GM18505 (cell line): ENCODE measurements around the gene TDRD3.

Experiments used
- ATAC-seq: cut with Tn5 transposase; IDR thresholded peaks from one replicate; pipeline ENCODE4 v1.9.1; 2021; ENCODE audit not compliant: unreplicated experiment
- POLR2A ChIP-seq: IDR thresholded peaks from 4 replicates; pipeline ENCODE4 v1.6.1; 2011; ENCODE audit warnings: borderline replicate concordance; ENCODE audit not compliant: insufficient read depth, insufficient read length; ENCODE audit errors: extremely low read depth

TDRD3 gene

GRCh38 chr13:60520902-60521569 lies 124.0 kb downstream of the TDRD3 start:
- no peak for TF ChIP-seq POLR2A
- no peak for ATAC-seq

GRCh38 chr13:60538566-60538965 lies 141.5 kb downstream of the TDRD3 start:
- TF ChIP-seq POLR2A, result no peak
- ATAC-seq, result no peak

GRCh38 chr13:60540276-60540675 lies 143.3 kb downstream of the TDRD3 start:
- no peak for ATAC-seq
- TF ChIP-seq POLR2A, result no peak

- ATAC-seq, result no peak
- TF ChIP-seq POLR2A, result no peak
Observed at GRCh38 chr13:60562096-60562780, 165.2 kb downstream of the TDRD3 start.

- no peak for TF ChIP-seq POLR2A
- no peak for ATAC-seq
Observed at GRCh38 chr13:60571571-60571970, 174.6 kb downstream of the TDRD3 start.

GRCh38 chr13:60572003-60572798 lies 175.2 kb downstream of the TDRD3 start:
- ATAC-seq, result no peak
- TF ChIP-seq POLR2A, result no peak

GRCh38 chr13:60572855-60573254 lies 175.8 kb downstream of the TDRD3 start:
- TF ChIP-seq POLR2A, result no peak
- ATAC-seq, result no peak

- TF ChIP-seq POLR2A, result no peak
- no peak for ATAC-seq
Observed at GRCh38 chr13:60574735-60575134, 177.7 kb downstream of the TDRD3 start.

- ATAC-seq, result no peak
- no peak for TF ChIP-seq POLR2A
Observed at GRCh38 chr13:60575142-60575541, 178.1 kb downstream of the TDRD3 start.

GRCh38 chr13:60577761-60578160 lies 180.7 kb downstream of the TDRD3 start:
- no peak for TF ChIP-seq POLR2A
- ATAC-seq, result no peak

GRCh38 chr13:60583196-60583888 lies 186.3 kb downstream of the TDRD3 start:
- TF ChIP-seq POLR2A, result no peak
- ATAC-seq, result no peak

GRCh38 chr13:60583911-60584753 lies 187.1 kb downstream of the TDRD3 start:
- no peak for ATAC-seq
- no peak for TF ChIP-seq POLR2A

- no peak for TF ChIP-seq POLR2A
- ATAC-seq, result no peak
Observed at GRCh38 chr13:60584976-60585375, 188.0 kb downstream of the TDRD3 start.
